ENCODE data around the gene HSPG2.
"Not testable (repeated sequence)": the region's sequence is repeated elsewhere in the genome, so short reads cannot be mapped to it uniquely, and the experiment has no call there.

HSPG2 gene

GRCh38 chr1:21932127-21932526 is 5.0 kb downstream of the HSPG2 start:
- no peak for DNase-seq (ENCODE audit: low spot score)

GRCh38 chr1:21931171-21932093 is 5.7 kb downstream of the HSPG2 start:
- no peak for DNase-seq (ENCODE audit: low spot score)

- DNase-seq (ENCODE audit: low spot score) = no peak
Measured at GRCh38 chr1:21930629-21931170, 6.4 kb downstream of the HSPG2 start.

GRCh38 chr1:21930080-21930571 is 7.0 kb downstream of the HSPG2 start:
- no peak for DNase-seq (ENCODE audit: low spot score)

- DNase-seq (ENCODE audit: low spot score) = no peak
Measured at GRCh38 chr1:21927533-21928237, 9.4 kb downstream of the HSPG2 start.

GRCh38 chr1:21926814-21927532 is 10.1 kb downstream of the HSPG2 start:
- no peak for DNase-seq (ENCODE audit: low spot score)

GRCh38 chr1:21926065-21926464 is 11.0 kb downstream of the HSPG2 start:
- no peak for DNase-seq (ENCODE audit: low spot score)

- no peak for DNase-seq (ENCODE audit: low spot score)
Measured at GRCh38 chr1:21925334-21925940, 11.7 kb downstream of the HSPG2 start.

GRCh38 chr1:21924503-21925005 is 12.6 kb downstream of the HSPG2 start:
- no peak for DNase-seq (ENCODE audit: low spot score)

- no peak for DNase-seq (ENCODE audit: low spot score)
Measured at GRCh38 chr1:21922090-21923013, 14.8 kb downstream of the HSPG2 start.

GRCh38 chr1:21921100-21921875 is 15.8 kb downstream of the HSPG2 start:
- no peak for DNase-seq (ENCODE audit: low spot score)

- peak; percentile 56 for DNase-seq (ENCODE audit: low spot score)
Measured at GRCh38 chr1:21919520-21919919, 17.6 kb downstream of the HSPG2 start.

- not testable (repeated sequence) for DNase-seq (ENCODE audit: low spot score)
Measured at GRCh38 chr1:21917239-21917631, 19.9 kb downstream of the HSPG2 start.

GRCh38 chr1:21916447-21917238 is 20.5 kb downstream of the HSPG2 start:
- no peak for DNase-seq (ENCODE audit: low spot score)

GRCh38 chr1:21914880-21915640 is 22.1 kb downstream of the HSPG2 start:
- DNase-seq (ENCODE audit: low spot score) = no peak

GRCh38 chr1:21914450-21914849 is 22.7 kb downstream of the HSPG2 start:
- no peak for DNase-seq (ENCODE audit: low spot score)

GRCh38 chr1:21913763-21914162 is 23.3 kb downstream of the HSPG2 start:
- DNase-seq (ENCODE audit: low spot score) = no peak

GRCh38 chr1:21913258-21913657 is 23.9 kb downstream of the HSPG2 start:
- no peak for DNase-seq (ENCODE audit: low spot score)
